ENCODE measurements around the gene KLHDC3. TPM values are rescaled to one million over a fixed set of nuclear protein-coding genes. Genes with fewer than 3 reads are reported as not detected.

KLHDC3 gene
- total RNA-seq, 1 experiment from 2014 or later: 122 TPM

- Histone ChIP-seq H4K20me1 (ENCODE audit: insufficient read depth) (no peaks in the 10 kb centered on the region), H3K4me2 (no peak overlapping the region), H3K79me2 (ENCODE audit: low read depth) (peaks cover 22% of the 10 kb centered on the region), H3K27ac (no peak overlapping the region), H3F3A (ENCODE audit: insufficient read depth, low read depth) (peaks cover 45% of the 10 kb centered on the region), H3K27me3 (ENCODE audit: insufficient read depth, low read depth) (no peaks in the 10 kb centered on the region), H3K36me3 (ENCODE audit: low read depth) (peaks cover 6% of the 10 kb centered on the region; the same call in 1 of the 2 replicates), H3K4me1 (replicated peaks; ENCODE audit: insufficient read depth) (peaks cover 40% of the 10 kb centered on the region), H3K9me2 (ENCODE audit: insufficient read depth) (no peaks in the 10 kb centered on the region), H3K9me3 (ENCODE audit: insufficient read depth, low read depth) (no peaks in the 10 kb centered on the region), H3K4me3 (no peak overlapping the region), H2AFZ (no peak overlapping the region)
- ChIA-PET POLR2A (ENCODE audit: unreplicated experiment) (interaction anchor here (0.5 kb wide), 1 partner anchor 33 kb away, joined by 6 read pairs; no protein-coding TSS in a partner anchor), CTCF (no interaction called here)
- intact Hi-C loops (cut with micrococcal nuclease; ENCODE audit: unreplicated experiment): no loop called here
- BruUV-seq (replicated peaks): no TSS peak
- TF ChIP-seq CTCF (conservative IDR thresholded peaks at IDR 0.05) (no peak), EZH2 (IDR thresholded peaks at IDR 0.05; ENCODE audit: low read depth) (no peak)
- DNase-seq: no peak
Measured at GRCh38 chr6:42973926-42974325, 40.1 kb upstream of the KLHDC3 start.

- no peaks in the 10 kb centered on the region for H3K27me3 ChIP-seq (ENCODE audit: insufficient read depth, low read depth)
- H3K36me3 ChIP-seq (ENCODE audit: low read depth): 0 out of 2 replicates have a peak, but pooled peaks cover 6% of the 10 kb centered on the region
- H3K79me2 ChIP-seq (ENCODE audit: low read depth): peaks cover 22% of the 10 kb centered on the region
- no peak overlapping the region for H3K4me2 ChIP-seq
- H3K4me3 ChIP-seq: no peak overlapping the region
- H4K20me1 ChIP-seq (ENCODE audit: insufficient read depth): no peaks in the 10 kb centered on the region
- CTCF ChIA-PET: interaction anchor here (0.6 kb wide), 1 partner anchor 90 kb away, joined by 5 read pairs; no protein-coding TSS in a partner anchor
- no peak for DNase-seq
- BruUV-seq (replicated peaks): no TSS peak
- no peak for TF ChIP-seq CTCF (conservative IDR thresholded peaks at IDR 0.05)
- TF ChIP-seq EZH2 (IDR thresholded peaks at IDR 0.05; ENCODE audit: low read depth): no peak
- H3K4me1 ChIP-seq (replicated peaks; ENCODE audit: insufficient read depth): peaks cover 41% of the 10 kb centered on the region
- H3K9me2 ChIP-seq (ENCODE audit: insufficient read depth): no peaks in the 10 kb centered on the region
- H3K9me3 ChIP-seq (ENCODE audit: insufficient read depth, low read depth): no peaks in the 10 kb centered on the region
- no peak overlapping the region for H3K27ac ChIP-seq
- intact Hi-C loops (cut with micrococcal nuclease; ENCODE audit: unreplicated experiment): no loop called here
- POLR2A ChIA-PET (ENCODE audit: unreplicated experiment): interaction anchor here (0.6 kb wide), 1 partner anchor 1150 kb away, joined by 3 read pairs; no protein-coding TSS in a partner anchor
- H2AFZ ChIP-seq: no peak overlapping the region
- peaks cover 54% of the 10 kb centered on the region for H3F3A ChIP-seq (ENCODE audit: insufficient read depth, low read depth)
Measured at GRCh38 chr6:42974919-42975505, 39.0 kb upstream of the KLHDC3 start.

DNA sequence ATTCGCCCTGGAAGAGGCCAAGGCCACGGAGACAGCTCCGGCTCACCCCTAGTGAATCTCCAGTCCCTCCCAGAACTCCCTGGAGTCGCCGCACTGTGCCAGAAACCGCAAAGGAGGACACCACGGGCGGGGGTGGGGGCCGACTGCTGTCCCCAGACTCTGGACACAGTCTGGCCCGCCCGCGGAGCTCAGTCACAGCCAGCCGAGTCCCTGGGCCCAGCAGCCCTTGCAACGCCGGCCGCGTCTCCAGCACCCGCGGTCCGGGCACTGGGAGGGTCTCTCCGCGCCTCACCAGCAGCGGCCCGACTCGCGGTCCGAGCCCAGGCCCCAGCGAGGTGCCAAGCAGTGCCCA, 35.6 kb upstream of the KLHDC3 start:
- Histone ChIP-seq H3K36me3 (ENCODE audit: low read depth) (0 out of 2 replicates have a peak, but pooled peaks cover 6% of the 10 kb centered on the region), H3K4me2 (peak overlapping the region; percentile 95), H3K4me3 (peak overlapping the region; percentile 87), H2AFZ (peak overlapping the region; percentile 97), H3K79me2 (ENCODE audit: low read depth) (peaks cover 22% of the 10 kb centered on the region), H3K27ac (peak overlapping the region; percentile 30; the same call in 1 of the 2 replicates), H3F3A (ENCODE audit: insufficient read depth, low read depth) (peaks cover 33% of the 10 kb centered on the region), H4K20me1 (ENCODE audit: insufficient read depth) (no peaks in the 10 kb centered on the region), H3K27me3 (ENCODE audit: insufficient read depth, low read depth) (no peaks in the 10 kb centered on the region), H3K4me1 (replicated peaks; ENCODE audit: insufficient read depth) (0 out of 2 replicates have a peak, but pooled peaks cover 24% of the 10 kb centered on the region), H3K9me3 (ENCODE audit: insufficient read depth, low read depth) (no peaks in the 10 kb centered on the region), H3K9me2 (ENCODE audit: insufficient read depth) (no peaks in the 10 kb centered on the region)
- DNase-seq: peak in 1 of 2 experiments; percentile 26
- ChIA-PET CTCF (interaction anchor here (0.7 to 1.2 kb wide), 2 partner anchors 10 to 119 kb away, joined by 3 to 16 read pairs; no protein-coding TSS in a partner anchor), POLR2A (ENCODE audit: unreplicated experiment) (interaction anchor here (0.6 to 0.9 kb wide), 4 partner anchors 49 to 1138 kb away, joined by 3 to 15 read pairs (median 4); partner anchors contain the start of genes CNPY3 and ZNF318)
- TF ChIP-seq EZH2 (IDR thresholded peaks at IDR 0.05; ENCODE audit: low read depth) (no peak), CTCF (conservative IDR thresholded peaks at IDR 0.05) (no peak)
- BruUV-seq (replicated peaks): no TSS peak
- intact Hi-C loops (cut with micrococcal nuclease; ENCODE audit: unreplicated experiment): no loop called here

Measured in PC-9 (cell line).